Uterus (tissue), 4 donors: ENCODE results near the gene PPL. TPM values are rescaled to one million over a fixed set of nuclear protein-coding genes. Genes with fewer than 3 reads are reported as not detected.

ENCODE experiments used
- DNase-seq, 2 donors: peaks; one replicate each; pipeline ENCODE4 v3.0.0-alpha.2; 2019 to 2020
- H3K27ac ChIP-seq, 2 donors: fragments of 200-600 bp; sonication (generic); 1 replicate in 1 of 2; 2 replicates in 1 of 2; pipeline ENCODE4 v1.5.1; 2016 to 2018
- H3K27me3 ChIP-seq, 2 donors: fragments of 200-600 bp; sonication (generic); one replicate each; pipeline ENCODE4 v1.5.1; 2018 to 2019; ENCODE audit warnings: control low read depth in 1 of 2
- H3K36me3 ChIP-seq, 2 donors: fragments of 200-600 bp; sonication (generic); one replicate each; pipeline ENCODE4 v1.5.1; 2019; ENCODE audit warnings: control low read depth in 1 of 2
- H3K4me1 ChIP-seq, 2 donors: fragments of 200-600 bp; sonication (generic); one replicate each; pipeline ENCODE4 v1.5.1; 2018 to 2019; ENCODE audit warnings: control low read depth in 1 of 2
- H3K4me3 ChIP-seq, 2 donors: fragments of 200-600 bp; sonication (generic); 1 replicate in 1 of 2; 2 replicates in 1 of 2; pipeline ENCODE4 v1.5.1; 2018 to 2019; ENCODE audit warnings: mild to moderate bottlenecking in 1 of 2
- H3K9me3 ChIP-seq, 2 donors: fragments of 200-600 bp; sonication (generic); one replicate each; pipeline ENCODE4 v1.5.1; 2019; ENCODE audit warnings: control low read depth in 1 of 2
- POLR2A ChIP-seq, 2 donors: fragments of 450-650 bp; IDR thresholded peaks; one replicate each; pipeline ENCODE4 v1.6.1; 2016; ENCODE audit warnings: antibody characterized with exemption in 2 of 2, mild to moderate bottlenecking in 1 of 2, moderate library complexity in 1 of 2
- intact Hi-C: fragments of 100-400 bp; cut with DNase I; formaldehyde crosslinking; loops from one replicate; pipeline ENCODE4 v1.15.1; 2023; ENCODE audit warnings: low total_unique reads
- total RNA-seq, 4 donors: library from RNA; depleted of rRNA in 3 of 4; stranded (reverse); fragments of >200 nt in 3 of 4; gene quantifications; one replicate each; pipeline versions ENCODE4 v1.1.0 to v1.2.4, GENCODE V29; 2014 to 2023
- TF ChIP-seq, protein P1 (sequence below), 4 experiments: fragments of 200-600 bp in 2 of 4; fragments of 450-650 bp in 2 of 4; sonication (generic) in 2 of 4; IDR thresholded peaks; one replicate each; pipeline ENCODE4 v1.5.1; 2016 to 2019; ENCODE audit warnings: antibody characterized with exemption in 4 of 4, mild to moderate bottlenecking in 2 of 4, moderate library complexity in 1 of 4
- donor health status: DM: yes; HTN: yes; CAD: no.

The PPL gene
- total RNA-seq, 4 donors from 2014 or later, result 8.7 to 39.6 (median 15.2) TPM

GRCh38 chr16:4837733-4838501 is 99.0 kb downstream of the PPL start:
- Histone ChIP-seq H3K36me3 (no peaks in the 10 kb centered on the region), H3K27me3 (no peaks in the 10 kb centered on the region), H3K4me1 (peaks cover 0 to 3% of the 10 kb centered on the region in 2 donors), H3K27ac (no peak overlapping the region), H3K9me3 (no peaks in the 10 kb centered on the region), H3K4me3 (no peak overlapping the region)
- no peak for DNase-seq
- intact Hi-C loops, result no loop called here
- TF ChIP-seq, protein P1, sequence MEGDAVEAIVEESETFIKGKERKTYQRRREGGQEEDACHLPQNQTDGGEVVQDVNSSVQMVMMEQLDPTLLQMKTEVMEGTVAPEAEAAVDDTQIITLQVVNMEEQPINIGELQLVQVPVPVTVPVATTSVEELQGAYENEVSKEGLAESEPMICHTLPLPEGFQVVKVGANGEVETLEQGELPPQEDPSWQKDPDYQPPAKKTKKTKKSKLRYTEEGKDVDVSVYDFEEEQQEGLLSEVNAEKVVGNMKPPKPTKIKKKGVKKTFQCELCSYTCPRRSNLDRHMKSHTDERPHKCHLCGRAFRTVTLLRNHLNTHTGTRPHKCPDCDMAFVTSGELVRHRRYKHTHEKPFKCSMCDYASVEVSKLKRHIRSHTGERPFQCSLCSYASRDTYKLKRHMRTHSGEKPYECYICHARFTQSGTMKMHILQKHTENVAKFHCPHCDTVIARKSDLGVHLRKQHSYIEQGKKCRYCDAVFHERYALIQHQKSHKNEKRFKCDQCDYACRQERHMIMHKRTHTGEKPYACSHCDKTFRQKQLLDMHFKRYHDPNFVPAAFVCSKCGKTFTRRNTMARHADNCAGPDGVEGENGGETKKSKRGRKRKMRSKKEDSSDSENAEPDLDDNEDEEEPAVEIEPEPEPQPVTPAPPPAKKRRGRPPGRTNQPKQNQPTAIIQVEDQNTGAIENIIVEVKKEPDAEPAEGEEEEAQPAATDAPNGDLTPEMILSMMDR (IDR thresholded peaks at IDR 0.05), result no peak
- no peak for TF ChIP-seq POLR2A (IDR thresholded peaks at IDR 0.05)

DNA sequence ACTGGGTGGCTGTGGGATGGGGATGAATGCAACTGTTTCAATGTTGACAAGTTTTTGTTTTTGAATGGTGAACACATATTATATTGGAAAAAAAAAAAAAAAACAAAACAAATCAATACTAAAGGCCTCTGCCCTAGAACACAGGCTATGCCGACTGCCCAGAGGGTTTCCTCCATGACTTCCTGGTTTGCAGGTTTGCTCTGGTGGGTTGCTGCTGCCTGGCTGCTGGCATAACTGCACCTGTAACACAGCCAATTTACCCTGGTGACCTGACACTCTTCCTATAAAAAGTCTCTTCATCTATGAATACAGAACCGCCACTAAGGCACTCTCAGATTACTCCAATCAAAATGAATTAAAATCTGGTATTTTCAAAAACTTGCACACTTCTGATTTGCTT is 100.2 kb downstream of the PPL start:
- peaks cover 0 to 3% of the 10 kb centered on the region in 2 donors for H3K4me1 ChIP-seq
- no peak overlapping the region for H3K4me3 ChIP-seq
- intact Hi-C loops, result no loop called here
- H3K9me3 ChIP-seq, result no peaks in the 10 kb centered on the region
- no peak overlapping the region for H3K27ac ChIP-seq
- DNase-seq, result no peak
- H3K27me3 ChIP-seq, result no peaks in the 10 kb centered on the region
- no peaks in the 10 kb centered on the region for H3K36me3 ChIP-seq
- no peak for TF ChIP-seq POLR2A (IDR thresholded peaks at IDR 0.05)
- TF ChIP-seq, protein P1 (IDR thresholded peaks at IDR 0.05), result no peak

DNA sequence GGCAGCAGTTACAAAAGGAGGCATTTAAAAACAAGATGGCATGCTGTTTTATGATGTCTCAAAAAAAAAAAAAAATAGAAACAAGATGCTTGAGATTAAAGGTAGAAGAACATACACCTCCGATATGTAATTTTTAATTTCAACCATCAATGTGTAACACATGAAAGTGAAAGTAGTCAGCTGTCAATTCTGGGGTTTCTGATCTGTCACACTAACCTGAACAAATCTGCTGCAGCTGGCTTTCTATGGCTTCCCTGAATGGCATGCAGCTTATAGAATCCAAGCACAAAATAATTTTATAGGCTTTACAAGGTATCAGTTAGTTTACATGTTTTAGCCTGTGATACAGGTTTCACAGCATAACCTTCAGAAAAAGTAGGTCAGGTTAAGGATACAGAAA is 103.4 kb downstream of the PPL start:
- TF ChIP-seq POLR2A (IDR thresholded peaks at IDR 0.05), result no peak
- TF ChIP-seq, protein P1 (IDR thresholded peaks at IDR 0.05), result no peak
- no peak for DNase-seq
- no peaks in the 10 kb centered on the region for H3K9me3 ChIP-seq
- no peak overlapping the region for H3K27ac ChIP-seq
- no peaks in the 10 kb centered on the region for H3K36me3 ChIP-seq
- intact Hi-C loops, result no loop called here
- H3K4me1 ChIP-seq, result peaks cover 0 to 3% of the 10 kb centered on the region in 2 donors
- no peak overlapping the region for H3K4me3 ChIP-seq
- H3K27me3 ChIP-seq, result no peaks in the 10 kb centered on the region

DNA sequence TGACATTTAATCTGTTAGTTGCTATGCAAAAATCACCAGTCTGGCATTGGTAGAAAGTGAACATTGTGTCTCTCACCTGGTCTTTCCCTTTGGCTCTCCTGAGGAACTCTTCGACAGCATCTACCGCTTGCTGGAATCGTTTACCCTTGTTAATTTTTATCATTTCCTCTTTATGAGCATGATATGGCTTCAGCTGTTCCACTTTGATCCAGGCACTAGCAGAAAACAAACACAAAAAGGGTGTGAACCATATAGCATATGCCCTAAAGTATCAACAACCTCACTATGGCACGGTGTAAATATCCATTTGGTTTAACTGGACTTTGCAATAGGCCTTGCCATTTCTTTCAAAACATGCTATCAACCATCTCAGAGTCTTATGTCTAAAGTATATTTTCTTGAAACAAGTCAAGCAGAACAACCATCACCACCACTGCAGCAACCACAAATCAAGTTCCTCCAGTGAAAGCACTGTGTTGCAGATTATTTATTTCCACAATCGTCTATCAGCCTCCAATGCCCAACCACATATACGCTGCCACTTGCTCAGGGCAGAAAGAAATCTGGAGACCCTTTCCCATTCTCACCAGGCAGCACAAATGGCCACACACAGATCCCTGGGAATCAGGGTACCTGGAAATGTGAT is 104.1 kb downstream of the PPL start:
- no peak overlapping the region for H3K27ac ChIP-seq
- intact Hi-C loops, result no loop called here
- TF ChIP-seq, protein P1 (IDR thresholded peaks at IDR 0.05), result no peak
- no peak for TF ChIP-seq POLR2A (IDR thresholded peaks at IDR 0.05)
- H3K36me3 ChIP-seq, result no peaks in the 10 kb centered on the region
- no peak for DNase-seq
- no peaks in the 10 kb centered on the region for H3K27me3 ChIP-seq
- H3K4me3 ChIP-seq, result no peak overlapping the region
- peaks cover 0 to 3% of the 10 kb centered on the region in 2 donors for H3K4me1 ChIP-seq
- H3K9me3 ChIP-seq, result no peaks in the 10 kb centered on the region

Other genes starting within 250 kb of the PPL start
- gene NUDT16L1, start 243.6 kb downstream of the PPL start, total RNA-seq, result 10 to 100 TPM; 15.4 to 48.3 (median 33.1) TPM
- gene ANKS3, start 202.9 kb downstream of the PPL start, total RNA-seq, result 10 to 100 TPM in 3 of 4 donors, 1 to 10 TPM in 1; 2.4 to 51.7 (median 33.1) TPM
- 1 to 10 TPM in 1 of 4 donors, under 1 TPM in 1, not detected in 2; 0.67 to 3.5 TPM for gene DNAAF8, start 202.6 kb downstream of the PPL start, total RNA-seq
- 10 to 100 TPM; 11.0 to 31.2 (median 20.2) TPM for gene ZNF500, start 170.0 kb downstream of the PPL start, total RNA-seq
- gene SEPTIN12, start 148.8 kb downstream of the PPL start, total RNA-seq, result not detected
- gene SMIM22, start 141.8 kb downstream of the PPL start, total RNA-seq, result 1 to 10 TPM in 1 of 4 donors, not detected in 3; 4.6 TPM
- 10 to 100 TPM in 3 of 4 donors, 1 to 10 TPM in 1; 7.9 to 70.6 (median 21.5) TPM for gene ROGDI, start 134.5 kb downstream of the PPL start, total RNA-seq
- 10 to 100 TPM; 26.6 to 86.3 (median 47.1) TPM for gene GLYR1, start 89.9 kb downstream of the PPL start, total RNA-seq
- gene UBN1, start 89.7 kb downstream of the PPL start, total RNA-seq, result 10 to 100 TPM in 3 of 4 donors, 1 to 10 TPM in 1; 4.9 to 56.2 (median 33.4) TPM
- gene SEC14L5, start 21.2 kb upstream of the PPL start, total RNA-seq, result 1 to 10 TPM in 1 of 4 donors, under 1 TPM in 1, not detected in 2; 0.28 to 2.0 TPM
- 10 to 100 TPM in 1 of 4 donors, 1 to 10 TPM in 2, under 1 TPM in 1; 0.29 to 11.3 (median 8.2) TPM for gene NAGPA, start 96.8 kb upstream of the PPL start, total RNA-seq
- gene C16orf89, start 128.8 kb upstream of the PPL start, total RNA-seq, result 10 to 100 TPM in 1 of 4 donors, 1 to 10 TPM in 1, under 1 TPM in 1, not detected in 1; 0.76 to 13.1 (median 1.1) TPM
- gene ALG1, start 134.7 kb upstream of the PPL start, total RNA-seq, result 10 to 100 TPM in 2 of 4 donors, 1 to 10 TPM in 2; 4.7 to 21.3 (median 10.9) TPM
- 10 to 100 TPM in 1 of 4 donors, 1 to 10 TPM in 3; 1.0 to 13.2 (median 8.5) TPM for gene EEF2KMT, start 160.6 kb upstream of the PPL start, total RNA-seq